Smooth muscle cell (in vitro differentiated cells): ENCODE data around the gene DAZL. TPM values are rescaled to one million over a fixed set of nuclear protein-coding genes. Genes with fewer than 3 reads are reported as not detected.

Experiments used
- DNase-seq: peaks from one replicate; lab custom pipeline; 2025; ENCODE audit not compliant: unreplicated experiment; lab: John Stamatoyannopoulos, UW
- H2AFZ ChIP-seq: fragments of 200-600 bp; sonication (generic); 2 replicates; pipeline ENCODE4 v1.6.0; 2016; ENCODE audit warnings: antibody characterized with exemption, low read depth, mild to moderate bottlenecking
- H3F3A ChIP-seq: fragments of 200-600 bp; sonication (generic); 2 replicates; pipeline ENCODE4 v1.6.0; 2017; ENCODE audit warnings: antibody characterized with exemption, low read depth
- H3K27ac ChIP-seq: fragments of 200-600 bp; sonication (generic); 2 replicates; pipeline ENCODE4 v1.5.1; 2016; ENCODE audit warnings: low read depth, mild to moderate bottlenecking
- H3K27me3 ChIP-seq: fragments of 200-600 bp; sonication (generic); 2 replicates; pipeline ENCODE4 v1.6.1; 2016; ENCODE audit warnings: low read depth, mild to moderate bottlenecking
- H3K36me3 ChIP-seq: fragments of 200-600 bp; sonication (generic); 2 replicates; pipeline ENCODE4 v1.5.1; 2016; ENCODE audit warnings: low read depth
- H3K4me1 ChIP-seq: fragments of 200-600 bp; sonication (generic); 2 replicates; pipeline ENCODE4 v1.5.1; 2016; ENCODE audit warnings: low read depth
- H3K4me2 ChIP-seq: fragments of 200-600 bp; sonication (generic); 2 replicates; pipeline ENCODE4 v1.6.0; 2016; ENCODE audit warnings: mild to moderate bottlenecking
- H3K4me3 ChIP-seq: fragments of 200-600 bp; sonication (generic); 2 replicates; pipeline ENCODE4 v1.5.1; 2016; ENCODE audit warnings: mild to moderate bottlenecking
- H3K79me2 ChIP-seq: fragments of 200-600 bp; sonication (generic); 2 replicates; pipeline ENCODE4 v1.6.0; 2016; ENCODE audit warnings: low read depth, mild to moderate bottlenecking
- H3K9ac ChIP-seq: fragments of 200-600 bp; sonication (generic); 2 replicates; pipeline ENCODE4 v1.6.0; 2016; ENCODE audit warnings: low read depth
- H3K9me3 ChIP-seq: fragments of 200-600 bp; sonication (generic); replicated peaks from 2 replicates; pipeline ENCODE4 v1.5.1; 2016; ENCODE audit warnings: low read depth
- H4K20me1 ChIP-seq: fragments of 200-600 bp; sonication (generic); 2 replicates; pipeline ENCODE4 v1.6.0; 2016; ENCODE audit warnings: low read depth
- WGBS: methylation state at CpG from one replicate; pipeline ENCODE4 v1.1.7; 2016; ENCODE audit warnings: low lambda C conversion rate; 5-methylcytosine and 5-hydroxymethylcytosine counted together
- polyA plus RNA-seq: library from polyadenylated mRNA; unstranded; fragments of >200 nt; fragmentation: Nextera tagmentation; extraction: Ambion mirVana; gene quantifications from 2 replicates; pipeline ENCODE4 v1.2.1, GENCODE V29; 2016
- total RNA-seq: library from RNA; depleted of rRNA; stranded (reverse); fragments of >200 nt; gene quantifications from 2 replicates; pipeline ENCODE4 v1.2.3, GENCODE V29; 2014
- TF ChIP-seq, protein P1 (sequence below): fragments of 200-600 bp; sonication (generic); IDR thresholded peaks from 2 replicates; pipeline ENCODE4 v1.5.1; 2017; ENCODE audit warnings: borderline replicate concordance, mild to moderate bottlenecking, antibody characterized with exemption; ENCODE audit not compliant: insufficient read depth, poor library complexity, severe bottlenecking

Gene DAZL
- total and polyA plus RNA-seq, 2 experiments from 2014 or later: not detected

DNA sequence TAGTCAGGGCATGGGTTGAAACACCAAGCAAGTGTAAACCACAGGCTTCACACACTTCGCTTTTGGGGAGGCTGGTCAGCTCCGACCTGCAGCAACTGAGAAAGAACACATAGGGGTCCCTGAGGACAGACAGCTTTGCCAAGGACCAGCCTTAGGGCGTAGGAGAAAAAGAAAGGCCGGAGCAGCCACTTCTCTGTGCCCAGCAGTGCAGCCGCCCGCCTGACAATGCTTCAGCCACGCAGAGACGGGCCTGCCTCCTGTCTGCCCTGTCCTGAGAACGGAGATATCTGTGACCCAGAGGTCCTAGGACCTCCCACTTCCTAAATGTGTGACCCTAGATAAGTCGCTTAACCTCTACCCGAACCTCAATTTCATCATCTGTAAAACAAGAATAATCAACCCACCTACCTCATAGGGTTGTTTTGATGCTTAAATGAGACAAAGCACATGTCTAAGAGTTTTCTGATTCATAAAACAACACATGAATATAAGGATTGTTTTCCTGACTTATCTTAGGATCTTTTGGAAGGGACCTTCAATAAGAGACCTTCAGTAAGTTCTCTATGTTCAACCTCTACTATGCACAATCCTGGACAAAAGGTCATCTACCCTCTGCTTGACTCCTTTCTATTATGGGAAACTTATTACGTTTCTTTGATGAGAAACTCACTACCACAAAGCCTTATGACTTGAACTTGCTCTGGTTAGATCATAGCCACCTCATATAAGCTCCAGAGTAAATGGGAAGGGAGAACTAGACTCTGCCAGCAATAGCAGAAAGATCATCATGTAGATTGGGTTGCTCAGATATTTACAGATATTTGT lies 58.8 kb downstream of the DAZL start:
- no peak for DNase-seq
- Histone ChIP-seq H3K9me3 (no peaks in the 10 kb centered on the region), H3K79me2 (no peaks in the 10 kb centered on the region), H4K20me1 (no peaks in the 10 kb centered on the region), H3K27ac (no peak overlapping the region), H3K4me1 (no peaks in the 10 kb centered on the region), H2AFZ (no peak overlapping the region), H3K27me3 (no peaks in the 10 kb centered on the region), H3K9ac (no peak overlapping the region), H3K36me3 (no peaks in the 10 kb centered on the region), H3K4me3 (no peak overlapping the region), H3K4me2 (no peak overlapping the region), H3F3A (no peaks in the 10 kb centered on the region)
- 88% methylated on average over 12 of the region's 12 CpGs for WGBS
- TF ChIP-seq, protein P1, sequence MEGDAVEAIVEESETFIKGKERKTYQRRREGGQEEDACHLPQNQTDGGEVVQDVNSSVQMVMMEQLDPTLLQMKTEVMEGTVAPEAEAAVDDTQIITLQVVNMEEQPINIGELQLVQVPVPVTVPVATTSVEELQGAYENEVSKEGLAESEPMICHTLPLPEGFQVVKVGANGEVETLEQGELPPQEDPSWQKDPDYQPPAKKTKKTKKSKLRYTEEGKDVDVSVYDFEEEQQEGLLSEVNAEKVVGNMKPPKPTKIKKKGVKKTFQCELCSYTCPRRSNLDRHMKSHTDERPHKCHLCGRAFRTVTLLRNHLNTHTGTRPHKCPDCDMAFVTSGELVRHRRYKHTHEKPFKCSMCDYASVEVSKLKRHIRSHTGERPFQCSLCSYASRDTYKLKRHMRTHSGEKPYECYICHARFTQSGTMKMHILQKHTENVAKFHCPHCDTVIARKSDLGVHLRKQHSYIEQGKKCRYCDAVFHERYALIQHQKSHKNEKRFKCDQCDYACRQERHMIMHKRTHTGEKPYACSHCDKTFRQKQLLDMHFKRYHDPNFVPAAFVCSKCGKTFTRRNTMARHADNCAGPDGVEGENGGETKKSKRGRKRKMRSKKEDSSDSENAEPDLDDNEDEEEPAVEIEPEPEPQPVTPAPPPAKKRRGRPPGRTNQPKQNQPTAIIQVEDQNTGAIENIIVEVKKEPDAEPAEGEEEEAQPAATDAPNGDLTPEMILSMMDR: no peak

- peaks cover 5% of the 10 kb centered on the region for H3K27me3 ChIP-seq
- H3K36me3 ChIP-seq: no peaks in the 10 kb centered on the region
- H3K9me3 ChIP-seq: no peaks in the 10 kb centered on the region
- TF ChIP-seq, protein P1: no peak
- H3K9ac ChIP-seq: no peak overlapping the region
- no peak overlapping the region for H3K4me3 ChIP-seq
- no peak overlapping the region for H3K4me2 ChIP-seq
- H3K4me1 ChIP-seq: no peaks in the 10 kb centered on the region
- H2AFZ ChIP-seq: no peak overlapping the region
- no peaks in the 10 kb centered on the region for H4K20me1 ChIP-seq
- H3K27ac ChIP-seq: no peak overlapping the region
- 90% methylated on average over 10 of the region's 10 CpGs for WGBS
- H3K79me2 ChIP-seq: no peaks in the 10 kb centered on the region
- no peaks in the 10 kb centered on the region for H3F3A ChIP-seq
- DNase-seq: no peak
Measured at GRCh38 chr3:16545413-16546185, 59.6 kb downstream of the DAZL start.

DNA sequence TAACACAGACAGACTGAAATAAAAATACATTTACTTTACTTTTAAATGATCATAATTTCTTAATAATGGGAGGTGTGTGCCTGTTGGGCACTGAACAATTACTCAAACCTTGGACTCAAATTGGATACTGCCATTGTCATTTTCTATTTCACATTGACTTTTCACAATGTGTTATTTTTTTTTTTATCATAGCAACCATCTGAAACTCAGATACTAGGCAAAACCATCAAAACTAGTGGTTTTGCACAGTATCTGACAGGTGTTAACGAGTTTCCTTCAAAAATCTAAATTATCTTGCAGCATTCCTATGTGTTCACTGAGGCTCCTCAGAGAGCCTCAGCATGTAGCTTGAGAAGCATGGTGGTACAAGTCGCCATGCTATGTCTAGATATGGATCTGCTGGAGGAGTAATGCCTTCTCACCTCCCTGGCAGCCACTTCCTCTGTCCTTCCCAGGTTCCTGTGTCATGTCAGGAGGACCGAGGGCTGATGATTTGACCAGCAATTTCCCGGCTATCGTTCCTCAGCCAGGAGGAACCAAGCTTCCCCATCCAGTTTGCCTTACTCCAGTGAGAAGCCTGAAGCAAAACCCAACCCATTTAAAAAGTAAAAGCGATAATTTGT lies 61.9 kb downstream of the DAZL start:
- Histone ChIP-seq H3K79me2 (no peaks in the 10 kb centered on the region), H3K4me1 (no peaks in the 10 kb centered on the region), H3K4me3 (no peak overlapping the region), H3K9me3 (no peaks in the 10 kb centered on the region), H3K9ac (no peak overlapping the region), H2AFZ (no peak overlapping the region), H3K27ac (no peak overlapping the region), H4K20me1 (no peaks in the 10 kb centered on the region), H3K36me3 (no peaks in the 10 kb centered on the region), H3K4me2 (no peak overlapping the region), H3F3A (no peaks in the 10 kb centered on the region), H3K27me3 (peaks cover 5% of the 10 kb centered on the region)
- no peak for DNase-seq
- TF ChIP-seq, protein P1: no peak
- 86% methylated on average over 6 of the region's 6 CpGs for WGBS
